ENCODE results near the gene ST3GAL6. TPM values are rescaled to one million over a fixed set of nuclear protein-coding genes. Genes with fewer than 3 reads are reported as not detected.

ST3GAL6 gene
- total and polyA plus RNA-seq, 2 of the 8 experiments (the other 6 are each of a cell fraction or from before 2014, with no cell fraction given) = 3.3 to 6.1 TPM

DNA sequence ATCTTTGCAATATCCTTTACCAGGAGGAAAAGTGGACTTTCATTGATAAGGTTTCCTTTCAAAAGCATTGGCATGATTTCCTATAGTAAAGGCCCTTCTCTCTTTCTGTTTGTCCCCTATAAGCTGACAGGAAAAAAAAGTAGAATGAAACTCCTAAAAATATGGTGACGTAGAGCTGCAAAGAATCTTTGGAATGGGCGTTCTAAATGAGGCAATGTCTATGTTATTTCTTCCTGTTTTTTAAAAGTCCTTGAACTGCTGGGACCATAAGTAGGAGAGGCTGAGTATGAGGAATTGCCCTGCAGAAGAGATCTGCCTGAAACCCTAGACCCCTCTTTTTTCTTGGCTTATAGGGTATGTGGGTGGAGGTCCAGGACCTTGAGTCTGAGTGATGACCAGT is 17.2 kb downstream of the ST3GAL6 start:
- H2BK12ac ChIP-seq (ENCODE audit: low read depth, low read length) = no peak overlapping the region

More for the DNA sequence above, 17.2 kb downstream of the ST3GAL6 start:
- H3K4me1 ChIP-seq (replicated peaks in 1 of 4; ENCODE audit: control insufficient read depth in 3 of 4, insufficient read depth in 4 of 4, low read length in 3 of 4) = no peaks in the 10 kb centered on the region
- H2BK15ac ChIP-seq (ENCODE audit: low read length) = no peak overlapping the region
- ChIA-PET POLR2A (ENCODE audit: partially characterized antibody) (no interaction called here), CTCF (ENCODE audit: partially characterized antibody) (interaction anchor here (0.6 to 1.1 kb wide), 4 partner anchors 11 to 122 kb away, joined by 3 to 4 read pairs (median 4); no protein-coding TSS in a partner anchor)
- H2BK120ac ChIP-seq (replicated peaks; ENCODE audit: low read depth, low read length) = no peak overlapping the region
- H3K4me2 ChIP-seq (ENCODE audit: insufficient read depth in 1 of 2, low read depth in 2 of 2, low read length in 2 of 2) = no peak overlapping the region
- no peak overlapping the region for H2AFZ ChIP-seq (ENCODE audit: low read length)
- no peaks in the 10 kb centered on the region for H4K20me1 ChIP-seq (replicated peaks in 1 of 2; ENCODE audit: control insufficient read depth in 1 of 2, insufficient read depth in 2 of 2, low read length in 2 of 2)
- no peak overlapping the region for H3K27ac ChIP-seq (ENCODE audit: low read depth, low read length)
- no peaks in the 10 kb centered on the region for H3K9me3 ChIP-seq (ENCODE audit: insufficient read depth in 2 of 2, low read depth in 1 of 2, low read length in 1 of 2)
- H2BK20ac ChIP-seq (ENCODE audit: low read length) = no peak overlapping the region
- no peak overlapping the region for H3K4ac ChIP-seq (replicated peaks; ENCODE audit: insufficient read length, low read depth, low read length)
- H3K4me3 ChIP-seq (ENCODE audit: extremely low read depth in 1 of 4, insufficient read depth in 2 of 4, low read depth in 3 of 4, low read length in 4 of 4) = no peak overlapping the region
- FAIRE-seq (no peak), DNase-seq (ENCODE audit: low read depth in 1 of 2, low spot score in 2 of 2) (no peak)
- H3K18ac ChIP-seq (ENCODE audit: extremely low read depth, low read length) = no peak overlapping the region
- no peak overlapping the region for H2BK5ac ChIP-seq (ENCODE audit: low read depth, low read length)
- no peak overlapping the region for H3K9ac ChIP-seq (replicated peaks in 1 of 4; ENCODE audit: extremely low read depth in 1 of 4, low read depth in 3 of 4, low read length in 3 of 4)
- H3K14ac ChIP-seq (ENCODE audit: insufficient read length) = no peak overlapping the region
- H4K8ac ChIP-seq (ENCODE audit: extremely low read depth, insufficient read depth, low read length) = no peak overlapping the region
- no peak overlapping the region for H2AK5ac ChIP-seq (ENCODE audit: low read depth, low read length)
- no peak overlapping the region for H4K91ac ChIP-seq (replicated peaks; ENCODE audit: insufficient read length, low read length)
- WGBS, 2 experiments (ENCODE audit: extremely low coverage in 1 of 2, insufficient coverage in 1 of 2, insufficient read length in 1 of 2, insufficient replicate concordance in 2 of 2, low coverage in 1 of 2, low lambda C conversion rate in 2 of 2, missing lambda C conversion rate in 1 of 2) = 90% methylated on average over 2 of the region's 2 CpGs; no CpG with 5 or more reads in 1 of the 2 experiments
- H3K56ac ChIP-seq (replicated peaks; ENCODE audit: insufficient read length, low read depth, low read length) = no peak overlapping the region
- H3K79me2 ChIP-seq (ENCODE audit: control insufficient read depth in 1 of 2, insufficient read depth in 2 of 2, low read length in 2 of 2) = no peaks in the 10 kb centered on the region
- no peak overlapping the region for H4K5ac ChIP-seq (ENCODE audit: insufficient read length, low read depth, low read length)
- no peaks in the 10 kb centered on the region for H3K79me1 ChIP-seq (ENCODE audit: low read depth, low read length)
- no peak overlapping the region for H3K23ac ChIP-seq (ENCODE audit: insufficient read length)
- no peaks in the 10 kb centered on the region for H3K23me2 ChIP-seq (ENCODE audit: low read depth, low read length)
- H3K36me3 ChIP-seq (ENCODE audit: control insufficient read depth in 2 of 4, insufficient read depth in 4 of 4, low read length in 3 of 4) = no peaks in the 10 kb centered on the region; a peak in 2 of 8 replicates
- H3K27me3 ChIP-seq (replicated peaks in 1 of 4; ENCODE audit: control insufficient read depth in 3 of 4, extremely low read depth in 1 of 4, insufficient read depth in 3 of 4, low read length in 3 of 4) = no peaks in the 10 kb centered on the region
- no peak for TF ChIP-seq POLR2AphosphoS5 (IDR thresholded peaks at IDR 0.05; ENCODE audit: low read depth, low read length)
- no peak for TF ChIP-seq MAFK (IDR thresholded peaks at IDR 0.05; ENCODE audit: low read depth, low read length)
- no peak for TF ChIP-seq SIX5 (IDR thresholded peaks at IDR 0.05; ENCODE audit: low read depth, low read length)
- TF ChIP-seq JUN (IDR thresholded peaks at IDR 0.05; ENCODE audit: low read depth, low read length) = no peak
